Ishikawa (cell line): Measurements from ENCODE around the gene SERP2.

Experiments
- CEBPB ChIP-seq: IDR thresholded peaks from 2 replicates; pipeline ENCODE4 v1.6.1; 2012
- CREB1 ChIP-seq: IDR thresholded peaks from 2 replicates; pipeline ENCODE4 v1.6.1; 2012; ENCODE audit warnings: low read depth
- EGR1 ChIP-seq: IDR thresholded peaks from 2 replicates; pipeline ENCODE4 v1.6.1; 2012
- FOXM1 ChIP-seq: IDR thresholded peaks from 2 replicates; pipeline ENCODE4 v1.6.1; 2012; ENCODE audit warnings: low read depth, borderline replicate concordance
- MAX ChIP-seq: IDR thresholded peaks from 2 replicates; pipeline ENCODE4 v1.6.1; 2012
- NFIC ChIP-seq: IDR thresholded peaks from 2 replicates; pipeline ENCODE4 v1.6.1; 2012
- REST ChIP-seq: IDR thresholded peaks from 2 replicates; pipeline ENCODE4 v1.6.1; 2012; ENCODE audit warnings: low read depth, mild to moderate bottlenecking
- TAF1 ChIP-seq: IDR thresholded peaks from 2 replicates; pipeline ENCODE4 v1.6.1; 2012; ENCODE audit warnings: low read depth, mild to moderate bottlenecking
- TCF12 ChIP-seq: IDR thresholded peaks from 2 replicates; pipeline ENCODE4 v1.6.1; 2012; ENCODE audit warnings: low read depth
- YY1 ChIP-seq: IDR thresholded peaks from 2 replicates; pipeline ENCODE4 v1.6.1; 2012; ENCODE audit warnings: low read depth

DNA sequence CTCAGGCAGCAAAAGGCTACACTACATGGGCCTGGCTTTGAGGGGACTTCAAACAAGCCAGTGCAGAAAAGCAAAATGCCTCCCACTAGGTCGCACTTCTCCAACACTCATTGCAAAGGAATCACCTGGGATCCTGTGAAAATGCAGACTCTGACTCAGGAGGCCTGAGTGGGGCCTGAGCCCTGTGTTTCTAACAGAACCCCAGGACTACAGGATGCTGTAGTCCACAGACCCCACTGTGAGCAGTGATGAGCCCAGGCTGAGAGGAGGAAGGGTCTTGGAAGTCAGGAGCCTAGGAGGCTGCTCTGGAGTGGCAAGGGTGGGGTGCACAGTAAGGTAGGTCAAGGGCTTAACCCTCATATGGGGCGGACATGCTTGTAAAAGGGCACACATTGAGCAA lies 46.7 kb upstream of the SERP2 start:
- TF ChIP-seq NFIC, result no peak
- no peak for TF ChIP-seq MAX
- no peak for TF ChIP-seq YY1
- TF ChIP-seq REST, result no peak
- no peak for TF ChIP-seq TAF1
- no peak for TF ChIP-seq TCF12
- TF ChIP-seq CEBPB, result no peak
- no peak for TF ChIP-seq EGR1
- no peak for TF ChIP-seq CREB1
- TF ChIP-seq FOXM1, result no peak
